K562 (cell line): ENCODE measurements around the gene VENTX. TPM values are rescaled to one million over a fixed set of nuclear protein-coding genes. Genes with fewer than 3 reads are reported as not detected.

ENCODE experiments used
- ATAC-seq: fragments of 200-7000 bp; cut with Tn5 transposase; 3 replicates; pipeline ENCODE4 v1.9.1; 2020; ENCODE audit warnings: moderate library complexity
- BruUV-seq: library from RNA; stranded (reverse); fragments of 400-500 nt; replicated peaks from 2 replicates; lab custom pipeline; 2021; lab: Mats Ljungman, UMichigan
- CTCF ChIA-PET: fragments of 300-600 bp; formaldehyde crosslinking; extraction: SDS; loops from one replicate; lab custom pipeline; 2021; ENCODE audit warnings: low intra/inter-chr PET ratio; lab: Yijun Ruan, JAX
- POLR2A ChIA-PET: fragments of 300-600, 350-650 bp; sonication (Branson Sonifier 250); formaldehyde crosslinking; extraction: SDS; loops from one replicate; lab custom pipeline; 2021; ENCODE audit warnings: antibody characterized with exemption, inconsistent platforms; lab: Yijun Ruan, JAX
- DNase-seq, 4 experiments: peaks; one replicate each; pipeline versions ENCODE4 v3.0.0 to v3.0.0-alpha.2; 2011 to 2018; ENCODE audit warnings: low spot score in 3 of 4, mixed read lengths in 3 of 4; ENCODE audit errors: extremely low read depth in 1 of 4
- FAIRE-seq: peaks from 2 replicates; lab custom pipeline; 2011; peaks lifted over from hg19 to GRCh38; lab: Jason Lieb, UNC
- H2AFZ ChIP-seq: 2 replicates; pipeline ENCODE4 v1.6.0; 2011; ENCODE audit warnings: low read depth, low read length, control low read depth, inconsistent platforms
- H3K27ac ChIP-seq: fragments of 200-600 bp; 3 replicates; pipeline ENCODE4 v1.8.0; 2011; ENCODE audit warnings: low read depth, mild to moderate bottlenecking, control low read depth, inconsistent platforms, low read length, moderate library complexity, mixed read lengths; ENCODE audit errors: extremely low read depth
- H3K27me3 ChIP-seq, 2 experiments: fragments of 300-600 bp in 1 of 2; 2 replicates in 1 of 2; 3 replicates in 1 of 2; pipeline versions ENCODE4 v1.6.0 to v1.8.0; 2011; ENCODE audit warnings: inconsistent platforms in 2 of 2, low read length in 2 of 2, mild to moderate bottlenecking in 1 of 2, mixed read lengths in 1 of 2, moderate library complexity in 1 of 2; ENCODE audit not compliant: control insufficient read depth in 2 of 2, insufficient read depth in 2 of 2
- H3K36me3 ChIP-seq: fragments of 300-600 bp; 3 replicates; pipeline ENCODE4 v1.8.0; 2011; ENCODE audit warnings: mild to moderate bottlenecking, low read length, inconsistent platforms; ENCODE audit not compliant: control insufficient read depth, insufficient read depth
- H3K4me1 ChIP-seq, 2 experiments: fragments of 200-600 bp in 1 of 2; replicated peaks in 1 of 2; 2 replicates in 1 of 2; 3 replicates in 1 of 2; pipeline versions ENCODE4 v1.5.1 to v1.8.0; 2011; ENCODE audit warnings: inconsistent platforms in 2 of 2, low read length in 2 of 2, mild to moderate bottlenecking in 1 of 2, mixed read lengths in 1 of 2, moderate library complexity in 1 of 2; ENCODE audit not compliant: control insufficient read depth in 2 of 2, insufficient read depth in 2 of 2
- H3K4me2 ChIP-seq: 2 replicates; pipeline ENCODE4 v1.6.1; 2011; ENCODE audit warnings: low read length, control low read depth, inconsistent platforms, mixed read lengths; ENCODE audit not compliant: insufficient read depth
- H3K4me3 ChIP-seq: fragments of 200-600 bp; sonication (generic), shearing (Covaris generic); 2 replicates; pipeline ENCODE4 v1.5.1; 2016; ENCODE audit warnings: control low read depth, inconsistent platforms
- H3K79me2 ChIP-seq: fragments of 200-600 bp; 3 replicates; pipeline ENCODE4 v1.8.0; 2011; ENCODE audit warnings: low read length, inconsistent platforms; ENCODE audit not compliant: control insufficient read depth, insufficient read depth
- H3K9ac ChIP-seq, 2 experiments: 2 replicates each; pipeline versions ENCODE4 v1.6.0 to v1.6.1; 2011; ENCODE audit warnings: low read depth in 2 of 2, low read length in 2 of 2, control low read depth in 1 of 2, inconsistent platforms in 1 of 2, mild to moderate bottlenecking in 1 of 2, mixed read lengths in 1 of 2; ENCODE audit not compliant: insufficient read depth in 1 of 2
- H3K9me1 ChIP-seq: one replicate; pipeline ENCODE4 v1.6.0; 2011; ENCODE audit warnings: inconsistent platforms, mild to moderate bottlenecking, low read length, moderate library complexity; ENCODE audit not compliant: control insufficient read depth, insufficient read depth
- H3K9me3 ChIP-seq: replicated peaks from 2 replicates; pipeline ENCODE4 v1.5.1; 2011; ENCODE audit warnings: low read depth, low read length, inconsistent platforms; ENCODE audit not compliant: control insufficient read depth, insufficient read depth
- H4K20me1 ChIP-seq: replicated peaks from 2 replicates; pipeline ENCODE4 v1.6.1; 2011; ENCODE audit warnings: low read length, inconsistent platforms, mixed read lengths; ENCODE audit not compliant: control insufficient read depth, insufficient read depth
- ARHGAP35 ChIP-seq: fragments of 450-650 bp; IDR thresholded peaks from 2 replicates; pipeline ENCODE4 v1.6.1; 2018; ENCODE audit not compliant: partially characterized antibody
- CREB3L1 ChIP-seq: fragments of 450-650 bp; IDR thresholded peaks from 2 replicates; pipeline ENCODE4 v1.6.1; 2014; ENCODE audit warnings: low read depth, mild to moderate bottlenecking, moderate library complexity, borderline replicate concordance
- KDM4B ChIP-seq, 2 experiments: fragments of 450-650 bp in 1 of 2; sonication (generic) in 1 of 2; IDR thresholded peaks; 2 replicates each; pipeline ENCODE4 v1.6.1; 2016 to 2017; ENCODE audit warnings: borderline replicate concordance in 2 of 2, antibody characterized with exemption in 1 of 2, low read depth in 1 of 2, mild to moderate bottlenecking in 1 of 2
- MTA3 ChIP-seq: fragments of 450-650 bp; formaldehyde crosslinking; IDR thresholded peaks from 2 replicates; pipeline ENCODE4 v1.6.1; 2017; ENCODE audit warnings: mild to moderate bottlenecking, borderline replicate concordance
- PHB2 ChIP-seq: fragments of 450-650 bp; IDR thresholded peaks from 2 replicates; pipeline ENCODE4 v1.6.1; 2017; ENCODE audit warnings: low read depth
- POLR3G ChIP-seq: IDR thresholded peaks from 2 replicates; pipeline ENCODE4 v1.6.1; 2011; ENCODE audit not compliant: insufficient read length, insufficient replicate concordance; ENCODE audit errors: extremely low read depth
- RFX5 ChIP-seq: IDR thresholded peaks from 2 replicates; pipeline ENCODE4 v1.6.1; 2011; ENCODE audit warnings: low read depth, mild to moderate bottlenecking, improper control_type of control experiment, low read length
- SUPT5H ChIP-seq: fragments of 450-650 bp; IDR thresholded peaks from 2 replicates; pipeline ENCODE4 v1.6.1; 2016
- TAF1 ChIP-seq: IDR thresholded peaks from 2 replicates; pipeline ENCODE4 v1.6.1; 2011; ENCODE audit warnings: mild to moderate bottlenecking, low read length, moderate library complexity; ENCODE audit not compliant: insufficient read depth, control insufficient read depth, severe bottlenecking; ENCODE audit errors: extremely low read depth
- TCF3 ChIP-seq: sonication (generic); formaldehyde crosslinking; IDR thresholded peaks from 2 replicates; pipeline ENCODE4 v1.4.0; 2020; ENCODE audit warnings: mild to moderate bottlenecking, missing genetic modification reagents
- ZNF695 ChIP-seq: fragments of 450-650 bp; formaldehyde crosslinking; IDR thresholded peaks from 2 replicates; pipeline ENCODE4 v1.4.0; 2020; ENCODE audit warnings: mild to moderate bottlenecking, moderate library complexity
- WGBS: fragments of 100-300 bp; shearing (Covaris generic); methylation state at CpG from one replicate; pipeline ENCODE4 v1.1.6; 2016; ENCODE audit warnings: low coverage, mixed read lengths; ENCODE audit not compliant: insufficient coverage; ENCODE audit errors: missing lambda C conversion rate; 5-methylcytosine and 5-hydroxymethylcytosine counted together
- in situ Hi-C: fragments of 300-500 bp; cut with MboI; formaldehyde crosslinking; loops from 4 replicates; pipeline ENCODE4 v1.15.0; 2018; ENCODE audit warnings: inconsistent platforms, mixed read lengths
- intact Hi-C: fragments of 100-400 bp; cut with micrococcal nuclease; formaldehyde crosslinking; loops from 2 replicates; pipeline ENCODE4 v1.14.2; 2022
- polyA plus RNA-seq, 8 experiments: library from polyadenylated mRNA; depleted of rRNA in 4 of 8; stranded (reverse) in 5 of 8; unstranded in 3 of 8; fragments of >200 nt; fragmentation: Nextera tagmentation in 2 of 8; fragmentation: Illumina TruSeq in 1 of 8; extraction: Ambion mirVana in 2 of 8; extraction: Trizol in 1 of 8; gene quantifications; 2 replicates each; pipeline versions ENCODE4 v1.2.1 to v1.2.3, GENCODE V29; 2011 to 2014; ENCODE audit warnings: inconsistent platforms in 1 of 8, missing spikeins in 1 of 8
- total RNA-seq, 7 experiments: library from RNA; depleted of rRNA in 6 of 7; stranded (reverse); fragments of >200 nt in 6 of 7; fragmentation: Illumina TruSeq in 2 of 7; extraction: Trizol in 2 of 7; gene quantifications; 2 replicates each; pipeline versions ENCODE4 v1.2.1 to v1.2.3, GENCODE V29; 2011 to 2021; ENCODE audit warnings: low replicate concordance in 1 of 7
- TF ChIP-seq, protein P1 (sequence below): fragments of 250-450 bp; sonication (Bioruptor Pico); IDR thresholded peaks from 2 replicates; pipeline ENCODE4 v1.8.0; 2022; ENCODE audit warnings: inconsistent platforms
- TF ChIP-seq, protein P2 (sequence below), 2 experiments: fragments of 450-650 bp in 1 of 2; sonication (generic) in 1 of 2; formaldehyde crosslinking; conservative IDR thresholded peaks; 2 replicates each; pipeline versions ENCODE4 v1.4.0 to v1.8.1; 2020 to 2022; ENCODE audit warnings: mild to moderate bottlenecking in 1 of 2, missing genetic modification reagents in 1 of 2

VENTX gene
- total and polyA plus RNA-seq, 9 of the 15 experiments (the other 6 are each of a cell fraction or from before 2014, with no cell fraction given) = 0.07 to 0.70 (median 0.20) TPM; not detected in 1

DNA sequence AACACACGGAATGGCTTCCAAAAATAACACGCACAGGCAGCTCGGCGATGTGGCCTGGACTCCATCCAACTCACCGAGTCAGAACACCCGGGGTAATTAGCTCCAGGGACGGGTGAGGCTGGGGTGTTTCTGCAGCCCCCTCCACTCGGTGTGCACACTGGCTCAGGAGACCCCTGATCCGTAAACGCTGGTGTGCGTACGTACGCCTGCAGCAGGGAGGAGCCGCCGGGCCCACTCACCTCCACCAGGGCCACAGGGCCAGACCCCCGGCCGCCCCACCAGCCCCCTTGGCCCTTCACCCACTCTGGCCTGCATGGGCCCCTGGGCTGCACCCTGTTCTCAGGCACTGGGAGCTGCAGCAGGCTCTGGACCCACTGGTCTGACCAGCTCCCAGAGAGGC, 30.0 kb upstream of the VENTX start:
- Histone ChIP-seq H3K27ac (no peak overlapping the region), H3K79me2 (no peaks in the 10 kb centered on the region), H3K4me1 (peaks cover 0 to 61% of the 10 kb centered on the region in 2 experiments; a peak in 2 of 5 replicates), H3K36me3 (no peaks in the 10 kb centered on the region), H3K4me3 (no peak overlapping the region), H3K4me2 (no peak overlapping the region), H3K9me1 (no peaks in the 10 kb centered on the region), H2AFZ (no peak overlapping the region), H4K20me1 (no peaks in the 10 kb centered on the region), H3K9ac (no peak overlapping the region), H3K27me3 (peaks cover 5 to 48% of the 10 kb centered on the region in 2 experiments; a peak in 3 of 5 replicates), H3K9me3 (no peaks in the 10 kb centered on the region; the same call in 1 of the 2 replicates)
- FAIRE-seq = no peak
- BruUV-seq = no TSS peak
- TF ChIP-seq SUPT5H = no peak
- TF ChIP-seq, protein P1, sequence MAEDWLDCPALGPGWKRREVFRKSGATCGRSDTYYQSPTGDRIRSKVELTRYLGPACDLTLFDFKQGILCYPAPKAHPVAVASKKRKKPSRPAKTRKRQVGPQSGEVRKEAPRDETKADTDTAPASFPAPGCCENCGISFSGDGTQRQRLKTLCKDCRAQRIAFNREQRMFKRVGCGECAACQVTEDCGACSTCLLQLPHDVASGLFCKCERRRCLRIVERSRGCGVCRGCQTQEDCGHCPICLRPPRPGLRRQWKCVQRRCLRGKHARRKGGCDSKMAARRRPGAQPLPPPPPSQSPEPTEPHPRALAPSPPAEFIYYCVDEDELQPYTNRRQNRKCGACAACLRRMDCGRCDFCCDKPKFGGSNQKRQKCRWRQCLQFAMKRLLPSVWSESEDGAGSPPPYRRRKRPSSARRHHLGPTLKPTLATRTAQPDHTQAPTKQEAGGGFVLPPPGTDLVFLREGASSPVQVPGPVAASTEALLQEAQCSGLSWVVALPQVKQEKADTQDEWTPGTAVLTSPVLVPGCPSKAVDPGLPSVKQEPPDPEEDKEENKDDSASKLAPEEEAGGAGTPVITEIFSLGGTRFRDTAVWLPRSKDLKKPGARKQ (CRISPR knock-in tag) = no peak
- TF ChIP-seq POLR3G = no peak
- TF ChIP-seq TAF1 = no peak
- TF ChIP-seq CREB3L1 = no peak
- no peak for TF ChIP-seq TCF3
- no peak for TF ChIP-seq MTA3
- TF ChIP-seq, protein P2, sequence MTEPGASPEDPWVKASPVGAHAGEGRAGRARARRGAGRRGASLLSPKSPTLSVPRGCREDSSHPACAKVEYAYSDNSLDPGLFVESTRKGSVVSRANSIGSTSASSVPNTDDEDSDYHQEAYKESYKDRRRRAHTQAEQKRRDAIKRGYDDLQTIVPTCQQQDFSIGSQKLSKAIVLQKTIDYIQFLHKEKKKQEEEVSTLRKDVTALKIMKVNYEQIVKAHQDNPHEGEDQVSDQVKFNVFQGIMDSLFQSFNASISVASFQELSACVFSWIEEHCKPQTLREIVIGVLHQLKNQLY (CRISPR knock-in tag; conservative IDR thresholded peaks at IDR 0.05) = no peak
- no peak for TF ChIP-seq PHB2
- no peak for TF ChIP-seq RFX5
- TF ChIP-seq ARHGAP35 = no peak
- TF ChIP-seq KDM4B (IDR thresholded peaks at IDR 0.05; ENCODE audit: borderline replicate concordance in 2 of 2, low read depth in 1 of 2) = no peak
- TF ChIP-seq ZNF695 (CRISPR knock-in tag) = no peak
- no peak for ATAC-seq
- ChIA-PET POLR2A (no interaction called here), CTCF (no interaction called here)
- no peak for DNase-seq
- WGBS = 11% methylated on average over 5 of the region's 17 CpGs
- intact Hi-C loops (no loop called here), in situ Hi-C loops (no loop called here)
